K562 treated with DMSO at 1 percent for 4 hours (cell line): ENCODE measurements around the gene SMCO3. TPM values are rescaled to one million over a fixed set of nuclear protein-coding genes. Genes with fewer than 3 reads are reported as not detected.

Experiments
- total RNA-seq: library from RNA; unstranded; fragments of 300-600 nt; gene quantifications from 2 replicates; pipeline ENCODE4 v1.2.3, GENCODE V29; 2022; ENCODE audit not compliant: insufficient read depth

SMCO3 gene
- not detected in 2 replicates for total RNA-seq

GRCh38 chr12:14814014-14814413 lies at the start of gene SMCO3:
SMCO3 (minus strand) TSS chr12:14814182; CDS start chr12:14806680, 7,502 bp downstream.

GRCh38 chr12:14843425-14843887 lies 29.5 kb upstream of the SMCO3 start, which contains the start of gene ART4:
ART4 (minus strand) TSS chr12:14843526; CDS start chr12:14843113, 413 bp downstream.

DNA sequence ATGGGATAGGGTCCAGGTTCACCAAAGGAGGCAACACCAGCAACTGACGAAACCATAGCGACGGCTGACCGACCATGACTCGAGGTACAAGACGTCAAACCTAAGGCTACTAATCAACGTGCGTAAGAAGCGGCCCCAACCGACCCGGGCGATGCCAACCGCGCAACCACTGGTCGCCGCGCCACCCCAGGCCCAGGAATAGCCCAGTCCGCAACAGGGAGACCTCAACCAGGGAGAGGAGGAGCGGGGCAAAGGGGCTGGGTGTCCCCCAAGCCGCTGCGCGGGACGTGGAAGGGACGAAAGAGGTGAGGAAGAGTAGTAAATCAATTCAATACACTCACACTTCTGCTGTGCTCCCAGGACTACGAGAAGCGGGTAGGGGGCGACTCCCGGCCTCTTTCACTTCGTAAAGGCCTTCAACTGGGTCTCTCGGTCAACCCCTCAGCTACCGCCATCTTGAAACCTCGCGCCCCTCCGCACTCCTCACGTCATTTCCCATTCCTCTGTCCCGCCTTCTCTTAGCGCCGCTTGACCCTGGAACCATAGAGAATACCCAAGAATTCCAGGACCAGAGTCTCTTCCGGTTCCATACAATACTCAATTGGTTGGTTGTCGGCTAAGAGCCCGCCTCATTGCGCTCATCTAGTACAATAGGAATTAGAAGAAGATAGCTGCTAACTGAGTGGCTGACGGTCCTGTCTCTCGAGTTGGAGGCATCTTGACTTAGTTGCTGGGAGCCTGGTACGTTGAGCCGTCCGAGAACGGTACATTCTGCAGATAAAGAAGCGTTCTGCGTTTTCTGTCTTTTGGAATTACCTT lies 10.8 kb downstream of the SMCO3 start, which contains the start of the genes C12orf60 and WBP11:
Gene C12orf60 (plus strand): TSS at position 660 of the 819 bp plus-strand sequence. CDS start 19,266 bp downstream, outside the sequence.
Gene WBP11 (minus strand): TSS at position 468 of the 819 bp plus-strand sequence. CDS start 2,095 bp downstream, outside the sequence.

Other genes starting within 250 kb of the SMCO3 start
- gene PLBD1, start 246.3 kb downstream of the SMCO3 start, total RNA-seq: 10.2 and 14.2 TPM in 2 replicates
- not detected in 2 replicates for gene GUCY2C, start 117.6 kb downstream of the SMCO3 start, total RNA-seq
- gene WBP11, start 10.7 kb downstream of the SMCO3 start, total RNA-seq: 20.9 and 27.1 TPM in 2 replicates
- gene C12orf60, start 10.5 kb downstream of the SMCO3 start, total RNA-seq: 1.1 and 1.5 TPM in 2 replicates
- gene ART4, start 29.3 kb upstream of the SMCO3 start, total RNA-seq: not detected in 2 replicates
- not detected in 2 replicates for gene MGP, start 71.7 kb upstream of the SMCO3 start, total RNA-seq
- not detected in 2 replicates for gene ERP27, start 124.4 kb upstream of the SMCO3 start, total RNA-seq
- gene ARHGDIB, start 147.4 kb upstream of the SMCO3 start, total RNA-seq: 72.0 and 82.3 TPM in 2 replicates
- not detected in 2 replicates for gene PDE6H, start 158.9 kb upstream of the SMCO3 start, total RNA-seq